ENCODE data around the gene UBE2Q1. TPM values are rescaled to one million over a fixed set of nuclear protein-coding genes. Genes with fewer than 3 reads are reported as not detected.

Gene UBE2Q1
- total and polyA plus RNA-seq, 2 of the 8 experiments (the other 6 are each of a cell fraction or from before 2014, with no cell fraction given): 13.2 to 95.8 TPM

DNA sequence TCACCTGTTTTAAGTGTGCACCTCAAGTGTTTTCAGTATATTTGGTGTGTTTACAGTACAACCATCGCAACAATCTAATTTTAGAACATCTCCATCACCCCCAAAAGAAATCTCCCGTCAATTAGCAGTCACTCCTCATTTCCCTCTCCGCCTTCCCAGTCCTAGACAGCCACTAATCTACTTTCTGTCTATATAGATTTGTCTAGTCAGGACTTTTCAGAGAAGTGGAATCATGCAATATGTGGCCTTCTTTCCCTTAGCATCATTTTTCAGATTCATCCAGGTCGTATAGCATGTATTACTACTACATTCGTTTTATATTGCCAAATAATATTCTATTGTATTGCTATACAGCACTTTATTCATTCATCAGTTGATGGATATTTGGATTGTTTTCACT lies 54.6 kb downstream of the UBE2Q1 start:
- no peak overlapping the region for H2AK5ac ChIP-seq (ENCODE audit: low read depth, low read length)
- H3K4me1 ChIP-seq (replicated peaks in 1 of 4; ENCODE audit: control insufficient read depth in 3 of 4, insufficient read depth in 4 of 4, low read length in 3 of 4): peaks cover 0 to 3% (median 0%) of the 10 kb centered on the region in 4 experiments; a peak in 1 of 7 replicates
- peaks cover 40 to 65% (median 56%) of the 10 kb centered on the region in 4 experiments for H3K27me3 ChIP-seq (replicated peaks in 1 of 4; ENCODE audit: control insufficient read depth in 3 of 4, extremely low read depth in 1 of 4, insufficient read depth in 3 of 4, low read length in 3 of 4)
- 83% methylated on average over 5 of the region's 5 CpGs; no CpG with 5 or more reads in 1 of the 2 experiments for WGBS, 2 experiments (ENCODE audit: extremely low coverage in 1 of 2, insufficient coverage in 1 of 2, insufficient read length in 1 of 2, insufficient replicate concordance in 2 of 2, low coverage in 1 of 2, low lambda C conversion rate in 2 of 2, missing lambda C conversion rate in 1 of 2)
- no peaks in the 10 kb centered on the region for H3K79me2 ChIP-seq (ENCODE audit: control insufficient read depth in 1 of 2, insufficient read depth in 2 of 2, low read length in 2 of 2)
- no peaks in the 10 kb centered on the region for H3K79me1 ChIP-seq (ENCODE audit: low read depth, low read length)
- H2BK20ac ChIP-seq (ENCODE audit: low read length): no peak overlapping the region
- H4K91ac ChIP-seq (replicated peaks; ENCODE audit: insufficient read length, low read length): no peak overlapping the region
- H3K4ac ChIP-seq (replicated peaks; ENCODE audit: insufficient read length, low read depth, low read length): no peak overlapping the region
- peaks cover 4 to 11% of the 10 kb centered on the region in 2 experiments; a peak in 2 of 4 replicates for H3K9me3 ChIP-seq (ENCODE audit: insufficient read depth in 2 of 2, low read depth in 1 of 2, low read length in 1 of 2)
- H2BK12ac ChIP-seq (ENCODE audit: low read depth, low read length): no peak overlapping the region
- H3K23me2 ChIP-seq (ENCODE audit: low read depth, low read length): peaks cover 4% of the 10 kb centered on the region; the same call in 1 of the 2 replicates
- FAIRE-seq (no peak), DNase-seq (ENCODE audit: low read depth in 1 of 2, low spot score in 2 of 2) (no peak)
- H3K56ac ChIP-seq (replicated peaks; ENCODE audit: insufficient read length, low read depth, low read length): no peak overlapping the region
- H3K18ac ChIP-seq (ENCODE audit: extremely low read depth, low read length): no peak overlapping the region
- H2BK15ac ChIP-seq (ENCODE audit: low read length): no peak overlapping the region
- H3K27ac ChIP-seq (ENCODE audit: low read depth, low read length): no peak overlapping the region
- H3K4me3 ChIP-seq (ENCODE audit: extremely low read depth in 1 of 4, insufficient read depth in 2 of 4, low read depth in 3 of 4, low read length in 4 of 4): no peak overlapping the region
- H3K14ac ChIP-seq (ENCODE audit: insufficient read length): no peak overlapping the region
- ChIA-PET CTCF (ENCODE audit: partially characterized antibody) (interaction anchor here (0.8 to 1.1 kb wide), 3 partner anchors 9 to 43 kb away, joined by 3 read pairs; no protein-coding TSS in a partner anchor), POLR2A (ENCODE audit: partially characterized antibody) (no interaction called here)
- peaks cover 0 to 14% (median 0%) of the 10 kb centered on the region in 4 experiments; a peak in 2 of 8 replicates for H3K36me3 ChIP-seq (ENCODE audit: control insufficient read depth in 2 of 4, insufficient read depth in 4 of 4, low read length in 3 of 4)
- no peak overlapping the region for H3K23ac ChIP-seq (ENCODE audit: insufficient read length)
- no peak overlapping the region for H3K4me2 ChIP-seq (ENCODE audit: insufficient read depth in 1 of 2, low read depth in 2 of 2, low read length in 2 of 2)
- H4K8ac ChIP-seq (ENCODE audit: extremely low read depth, insufficient read depth, low read length): no peak overlapping the region
- H4K5ac ChIP-seq (ENCODE audit: insufficient read length, low read depth, low read length): no peak overlapping the region
- no peaks in the 10 kb centered on the region for H4K20me1 ChIP-seq (replicated peaks in 1 of 2; ENCODE audit: control insufficient read depth in 1 of 2, insufficient read depth in 2 of 2, low read length in 2 of 2)
- no peak overlapping the region for H2BK5ac ChIP-seq (ENCODE audit: low read depth, low read length)
- no peak for TF ChIP-seq TAF7 (optimal IDR thresholded peaks at IDR 0.05; ENCODE audit: borderline replicate concordance, low read depth, low read length)
- TF ChIP-seq GTF2F1 (IDR thresholded peaks at IDR 0.05; ENCODE audit: borderline replicate concordance, low read depth, low read length): no peak
- H3K9ac ChIP-seq (replicated peaks in 1 of 4; ENCODE audit: extremely low read depth in 1 of 4, low read depth in 3 of 4, low read length in 3 of 4): no peak overlapping the region
- H2BK120ac ChIP-seq (replicated peaks; ENCODE audit: low read depth, low read length): no peak overlapping the region
- no peak overlapping the region for H2AFZ ChIP-seq (ENCODE audit: low read length)

Measured in H1 (cell line).